HG03342 (cell line): ENCODE measurements around the gene HDAC5.

Source experiments
- ATAC-seq: cut with Tn5 transposase; IDR thresholded peaks from one replicate; pipeline ENCODE4 v1.9.1; 2021; ENCODE audit warnings: mild to moderate bottlenecking, moderate library complexity; ENCODE audit not compliant: unreplicated experiment

Gene HDAC5

GRCh38 chr17:44091200-44091997 is 32.0 kb downstream of the HDAC5 start:
- no peak for ATAC-seq

- no peak for ATAC-seq
These were observed 35.2 kb downstream of the HDAC5 start for GRCh38 chr17:44088254-44088653.

- ATAC-seq = no peak
These were observed 36.1 kb downstream of the HDAC5 start for GRCh38 chr17:44087319-44087718.

GRCh38 chr17:44086364-44087311 is 36.8 kb downstream of the HDAC5 start:
- no peak for ATAC-seq

GRCh38 chr17:44085908-44086307 is 37.5 kb downstream of the HDAC5 start:
- ATAC-seq = no peak

GRCh38 chr17:44084921-44085320 is 38.5 kb downstream of the HDAC5 start:
- no peak for ATAC-seq

- no peak for ATAC-seq
These were observed 39.3 kb downstream of the HDAC5 start for GRCh38 chr17:44084131-44084538.

- no peak for ATAC-seq
These were observed 40.1 kb downstream of the HDAC5 start for GRCh38 chr17:44083250-44083849.

- ATAC-seq = no peak
These were observed 41.0 kb downstream of the HDAC5 start for GRCh38 chr17:44082256-44082927.

- no peak for ATAC-seq
These were observed 41.8 kb downstream of the HDAC5 start for GRCh38 chr17:44081681-44082080.

- ATAC-seq = no peak
These were observed 43.3 kb downstream of the HDAC5 start for GRCh38 chr17:44079877-44080821.

GRCh38 chr17:44078412-44078811 is 45.0 kb downstream of the HDAC5 start:
- no peak for ATAC-seq

GRCh38 chr17:44077595-44077909 is 45.9 kb downstream of the HDAC5 start:
- ATAC-seq = no peak

GRCh38 chr17:44076716-44077594 is 46.5 kb downstream of the HDAC5 start:
- ATAC-seq = no peak

GRCh38 chr17:44075598-44076293 is 47.7 kb downstream of the HDAC5 start:
- no peak for ATAC-seq

- ATAC-seq = no peak
These were observed 48.5 kb downstream of the HDAC5 start for GRCh38 chr17:44074911-44075285.

GRCh38 chr17:44074231-44074910 is 49.1 kb downstream of the HDAC5 start:
- no peak for ATAC-seq

GRCh38 chr17:44071772-44072171 is 51.7 kb downstream of the HDAC5 start:
- ATAC-seq = no peak
